Measurements from ENCODE around the gene BMP8B. TPM values are rescaled to one million over a fixed set of nuclear protein-coding genes. Genes with fewer than 3 reads are reported as not detected.
"Not testable (repeated sequence)": the region's sequence is repeated elsewhere in the genome, so short reads cannot be mapped to it uniquely, and the experiment has no call there.

The BMP8B gene
- total RNA-seq, 3 donors from 2014 or later = 0.48 to 1.3 (median 0.59) TPM

- no peak overlapping the region for H3K27ac ChIP-seq
- no peaks in the 10 kb centered on the region for H3K9me3 ChIP-seq
- H3K4me3 ChIP-seq = no peak overlapping the region
- H3K27me3 ChIP-seq = no peaks in the 10 kb centered on the region
- intact Hi-C loops (cut with DNase I; ENCODE audit: low total_unique reads) = no loop called here
- DNase-seq (ENCODE audit: low spot score in 2 of 2) = no peak
- TF ChIP-seq POLR2AphosphoS5 (IDR thresholded peaks at IDR 0.05) = no peak
- TF ChIP-seq CTCF (IDR thresholded peaks at IDR 0.05) = no peak
- TF ChIP-seq POLR2A (IDR thresholded peaks at IDR 0.05) = no peak
- H3K36me3 ChIP-seq = no peaks in the 10 kb centered on the region
- H3K4me1 ChIP-seq = no peaks in the 10 kb centered on the region
Observed at GRCh38 chr1:39777306-39777705, 11.4 kb downstream of the BMP8B start.

- no peaks in the 10 kb centered on the region for H3K9me3 ChIP-seq
- no peak overlapping the region for H3K27ac ChIP-seq
- no peaks in the 10 kb centered on the region for H3K4me1 ChIP-seq
- intact Hi-C loops (cut with DNase I; ENCODE audit: low total_unique reads) = no loop called here
- no peaks in the 10 kb centered on the region for H3K36me3 ChIP-seq
- DNase-seq (ENCODE audit: low spot score in 2 of 2) = no peak
- no peak overlapping the region for H3K4me3 ChIP-seq
- TF ChIP-seq CTCF (IDR thresholded peaks at IDR 0.05) = no peak
- TF ChIP-seq POLR2AphosphoS5 (IDR thresholded peaks at IDR 0.05) = no peak
- TF ChIP-seq POLR2A (IDR thresholded peaks at IDR 0.05) = no peak
- no peaks in the 10 kb centered on the region for H3K27me3 ChIP-seq
Observed at GRCh38 chr1:39776886-39777285, 11.8 kb downstream of the BMP8B start.

- Histone ChIP-seq H3K4me1 (no peaks in the 10 kb centered on the region), H3K27me3 (no peaks in the 10 kb centered on the region), H3K27ac (no peak overlapping the region), H3K4me3 (no peak overlapping the region), H3K9me3 (no peaks in the 10 kb centered on the region), H3K36me3 (no peaks in the 10 kb centered on the region)
- intact Hi-C loops (cut with DNase I; ENCODE audit: low total_unique reads) = no loop called here
- no peak for DNase-seq (ENCODE audit: low spot score in 2 of 2)
- TF ChIP-seq CTCF (IDR thresholded peaks at IDR 0.05) (no peak), POLR2AphosphoS5 (IDR thresholded peaks at IDR 0.05) (no peak), POLR2A (IDR thresholded peaks at IDR 0.05) (no peak)
Observed at GRCh38 chr1:39776400-39776713, 12.3 kb downstream of the BMP8B start.

- H3K4me3 ChIP-seq; H3K4me1 ChIP-seq; intact Hi-C loops (cut with DNase I; ENCODE audit: low total_unique reads); H3K27me3 ChIP-seq; H3K36me3 ChIP-seq; DNase-seq (ENCODE audit: low spot score in 2 of 2); H3K9me3 ChIP-seq; H3K27ac ChIP-seq: not testable (repeated sequence)
Observed at GRCh38 chr1:39775676-39776399, 12.8 kb downstream of the BMP8B start.

GRCh38 chr1:39775141-39775540 lies 13.5 kb downstream of the BMP8B start:
- H3K4me3 ChIP-seq; H3K27ac ChIP-seq; H3K9me3 ChIP-seq; DNase-seq (ENCODE audit: low spot score in 2 of 2); H3K4me1 ChIP-seq; H3K27me3 ChIP-seq; H3K36me3 ChIP-seq; intact Hi-C loops (cut with DNase I; ENCODE audit: low total_unique reads): not testable (repeated sequence)

- H3K27me3 ChIP-seq; H3K4me3 ChIP-seq; H3K36me3 ChIP-seq; H3K9me3 ChIP-seq; DNase-seq (ENCODE audit: low spot score in 2 of 2); intact Hi-C loops (cut with DNase I; ENCODE audit: low total_unique reads); H3K27ac ChIP-seq; H3K4me1 ChIP-seq: not testable (repeated sequence)
Observed at GRCh38 chr1:39773369-39773979, 15.2 kb downstream of the BMP8B start.

- intact Hi-C loops (cut with DNase I; ENCODE audit: low total_unique reads); H3K4me1 ChIP-seq; DNase-seq (ENCODE audit: low spot score in 2 of 2); H3K9me3 ChIP-seq; H3K27me3 ChIP-seq; H3K36me3 ChIP-seq; H3K27ac ChIP-seq: not testable (repeated sequence)
- peak within 1 kb of the TSS in 2 of 3 donors; percentile 25 to 51 for H3K4me3 ChIP-seq
Observed at GRCh38 chr1:39771022-39771532, 17.6 kb downstream of the BMP8B start, which contains the start of gene OXCT2. Gene OXCT2, minus strand, starts transcription at chr1:39771348. Its CDS starts 93 bp downstream, at chr1:39771255.

GRCh38 chr1:39770100-39771021 lies 18.3 kb downstream of the BMP8B start:
- H3K27ac ChIP-seq; H3K36me3 ChIP-seq; H3K9me3 ChIP-seq; intact Hi-C loops (cut with DNase I; ENCODE audit: low total_unique reads); H3K27me3 ChIP-seq; H3K4me3 ChIP-seq; H3K4me1 ChIP-seq; DNase-seq (ENCODE audit: low spot score in 2 of 2): not testable (repeated sequence)

- H3K9me3 ChIP-seq; H3K27me3 ChIP-seq; H3K36me3 ChIP-seq; H3K4me1 ChIP-seq; intact Hi-C loops (cut with DNase I; ENCODE audit: low total_unique reads); H3K4me3 ChIP-seq; H3K27ac ChIP-seq; DNase-seq (ENCODE audit: low spot score in 2 of 2): not testable (repeated sequence)
Observed at GRCh38 chr1:39769502-39769901, 19.2 kb downstream of the BMP8B start.
